AG04450 (cell line): ENCODE results near the gene NTPCR. TPM values are rescaled to one million over a fixed set of nuclear protein-coding genes. Genes with fewer than 3 reads are reported as not detected.
A peak's percentile ranks its signal among the peaks of the same experiment; 100 is the strongest.

ENCODE experiments used
- CTCF ChIA-PET: fragments of 300-600, 350-600 bp; formaldehyde crosslinking; extraction: SDS; loops from one replicate; lab custom pipeline; 2022; ENCODE audit warnings: antibody characterized with exemption, inconsistent platforms; lab: Charles Lee
- POLR2A ChIA-PET: fragments of 350-600 bp; formaldehyde crosslinking; extraction: SDS; loops from one replicate; lab custom pipeline; 2021; ENCODE audit warnings: antibody characterized with exemption, inconsistent platforms; lab: Yijun Ruan, JAX
- DNase-seq: peaks from one replicate; pipeline ENCODE4 v3.0.0-alpha.2; 2011; ENCODE audit warnings: low read depth, low spot score
- H3K27ac ChIP-seq: one replicate; pipeline ENCODE4 v1.5.1; 2012; ENCODE audit warnings: low read depth, low read length, control low read depth
- H3K27me3 ChIP-seq: one replicate; pipeline ENCODE4 v1.6.0; 2012; ENCODE audit warnings: low read length; ENCODE audit not compliant: control insufficient read depth, insufficient read depth
- H3K4me3 ChIP-seq: 2 replicates; pipeline ENCODE4 v1.5.1; 2011; ENCODE audit warnings: mild to moderate bottlenecking, low read depth, low read length, control low read depth
- H3K9me3 ChIP-seq: 2 replicates; pipeline ENCODE4 v1.5.1; 2012; ENCODE audit warnings: low read length; ENCODE audit not compliant: control insufficient read depth, insufficient read depth
- CTCF ChIP-seq: IDR thresholded peaks from 2 replicates; pipeline ENCODE4 v1.5.1; 2011; ENCODE audit warnings: low read depth, low read length, control low read depth, inconsistent platforms
- polyA plus RNA-seq: library from polyadenylated mRNA; depleted of rRNA; stranded (reverse); fragments of >200 nt; gene quantifications from 2 replicates; pipeline ENCODE4 v1.2.3, GENCODE V29; 2011

NTPCR gene
- polyA plus RNA-seq, 1 experiment = 59.0 TPM

- ChIA-PET CTCF (no interaction called here), POLR2A (interaction anchor here (0.9 kb wide), 1 partner anchor 10 kb away, joined by 3 read pairs; no protein-coding TSS in a partner anchor)
- no peak for DNase-seq
- Histone ChIP-seq H3K9me3 (peaks cover 5% of the 10 kb centered on the region; the same call in 1 of the 2 replicates), H3K4me3 (no peak overlapping the region), H3K27me3 (no peaks in the 10 kb centered on the region), H3K27ac (no peak overlapping the region)
- TF ChIP-seq CTCF = no peak
Observed at GRCh38 chr1:232986527-232986922, 36.1 kb downstream of the NTPCR start.

GRCh38 chr1:232987046-232987773 lies 36.8 kb downstream of the NTPCR start:
- CTCF ChIA-PET = no interaction called here
- TF ChIP-seq CTCF = no peak
- POLR2A ChIA-PET = no interaction called here
- no peak for DNase-seq
- Histone ChIP-seq H3K9me3 (peaks cover 5% of the 10 kb centered on the region; the same call in 1 of the 2 replicates), H3K27me3 (no peaks in the 10 kb centered on the region), H3K4me3 (no peak overlapping the region), H3K27ac (no peak overlapping the region)

GRCh38 chr1:232987774-232988140 lies 37.3 kb downstream of the NTPCR start:
- no peak for TF ChIP-seq CTCF
- Histone ChIP-seq H3K9me3 (peaks cover 5% of the 10 kb centered on the region; the same call in 1 of the 2 replicates), H3K27ac (no peak overlapping the region), H3K4me3 (no peak overlapping the region), H3K27me3 (no peaks in the 10 kb centered on the region)
- CTCF ChIA-PET = no interaction called here
- POLR2A ChIA-PET = no interaction called here
- no peak for DNase-seq

- no peak overlapping the region for H3K27ac ChIP-seq
- no peaks in the 10 kb centered on the region for H3K27me3 ChIP-seq
- DNase-seq = peak; percentile 59
- no peak overlapping the region for H3K4me3 ChIP-seq
- ChIA-PET CTCF (no interaction called here), POLR2A (interaction anchor here (0.9 kb wide), 1 partner anchor 11 kb away, joined by 5 read pairs; no protein-coding TSS in a partner anchor)
- TF ChIP-seq CTCF = no peak
- peaks cover 8% of the 10 kb centered on the region for H3K9me3 ChIP-seq
Observed at GRCh38 chr1:232988572-232989040, 38.2 kb downstream of the NTPCR start.
